Cardiac muscle cell (in vitro differentiated cells and primary cell): ENCODE results near the gene CRACR2A. TPM values are rescaled to one million over a fixed set of nuclear protein-coding genes. Genes with fewer than 3 reads are reported as not detected.
A peak's percentile ranks its signal among the peaks of the same experiment; 100 is the strongest.

Source experiments
- DNase-seq, 2 donors: peaks; one replicate each; pipeline versions ENCODE4 v3.0.0 to v3.0.0-alpha.2; 2010 to 2017; ENCODE audit warnings: low read depth in 1 of 2, low spot score in 1 of 2
- H3K27ac ChIP-seq: fragments of 200-600 bp; sonication (generic); 2 replicates; pipeline ENCODE4 v1.5.1; 2016
- H3K27me3 ChIP-seq: fragments of 200-600 bp; sonication (generic); 2 replicates; pipeline ENCODE4 v1.6.0; 2016; ENCODE audit warnings: control low read depth
- H3K36me3 ChIP-seq: fragments of 200-600 bp; sonication (generic); 2 replicates; pipeline ENCODE4 v1.5.1; 2016; ENCODE audit warnings: control low read depth
- H3K4me1 ChIP-seq: fragments of 200-600 bp; sonication (generic); 2 replicates; pipeline ENCODE4 v1.8.1; 2017; ENCODE audit warnings: low read depth, mild to moderate bottlenecking, mixed run types
- H3K4me3 ChIP-seq: fragments of 200-600 bp; sonication (generic); 2 replicates; pipeline ENCODE4 v1.5.1; 2016; ENCODE audit warnings: mild to moderate bottlenecking
- H3K9me3 ChIP-seq: fragments of 200-600 bp; sonication (generic); 2 replicates; pipeline ENCODE4 v1.5.1; 2017; ENCODE audit warnings: low read depth, mild to moderate bottlenecking, control low read depth
- CTCF ChIP-seq: IDR thresholded peaks from 2 replicates; pipeline ENCODE4 v1.5.1; 2012; ENCODE audit warnings: low read depth, mild to moderate bottlenecking, low read length
- polyA plus RNA-seq: library from polyadenylated mRNA; unstranded; fragments of >200 nt; fragmentation: Nextera tagmentation; extraction: Ambion mirVana; gene quantifications from 2 replicates; pipeline ENCODE4 v1.2.1, GENCODE V29; 2016
- total RNA-seq: library from RNA; depleted of rRNA; stranded (reverse); fragments of >200 nt; gene quantifications from 2 replicates; pipeline ENCODE4 v1.2.3, GENCODE V29; 2016

Gene CRACR2A
- total and polyA plus RNA-seq, 2 experiments from 2014 or later, result 1.3 TPM; not detected in 1

- DNase-seq, result no peak
- no peak for TF ChIP-seq CTCF
- H3K4me1 ChIP-seq, result peaks cover 4% of the 10 kb centered on the region
These were observed 107.8 kb downstream of the CRACR2A start for GRCh38 chr12:3645091-3645490.

GRCh38 chr12:3644104-3644503 is 108.8 kb downstream of the CRACR2A start:
- no peaks in the 10 kb centered on the region for H3K9me3 ChIP-seq
- H3K36me3 ChIP-seq, result no peaks in the 10 kb centered on the region
- peaks cover 4% of the 10 kb centered on the region for H3K4me1 ChIP-seq
- no peak overlapping the region for H3K4me3 ChIP-seq
- no peaks in the 10 kb centered on the region for H3K27me3 ChIP-seq
- no peak for DNase-seq
- TF ChIP-seq CTCF, result no peak
- H3K27ac ChIP-seq, result no peak overlapping the region

More at GRCh38 chr12:3645091-3645490, 107.8 kb downstream of the CRACR2A start:
- Histone ChIP-seq H3K4me3 (no peak overlapping the region), H3K27ac (no peak overlapping the region), H3K27me3 (no peaks in the 10 kb centered on the region), H3K9me3 (no peaks in the 10 kb centered on the region), H3K36me3 (no peaks in the 10 kb centered on the region)

GRCh38 chr12:3641428-3642018 is 111.4 kb downstream of the CRACR2A start:
- TF ChIP-seq CTCF, result no peak
- no peaks in the 10 kb centered on the region for H3K36me3 ChIP-seq
- H3K27ac ChIP-seq, result no peak overlapping the region
- no peaks in the 10 kb centered on the region for H3K4me1 ChIP-seq
- H3K27me3 ChIP-seq, result no peaks in the 10 kb centered on the region
- no peaks in the 10 kb centered on the region for H3K9me3 ChIP-seq
- no peak overlapping the region for H3K4me3 ChIP-seq
- DNase-seq, result peak in 1 of 2 donors; percentile 61

- no peak for TF ChIP-seq CTCF
- no peak overlapping the region for H3K4me3 ChIP-seq
- DNase-seq, result no peak
These were observed 116.6 kb downstream of the CRACR2A start for GRCh38 chr12:3636328-3636727.

GRCh38 chr12:3634348-3634747 is 118.6 kb downstream of the CRACR2A start:
- no peak for DNase-seq
- TF ChIP-seq CTCF, result no peak
- Histone ChIP-seq H3K9me3 (no peaks in the 10 kb centered on the region), H3K4me1 (peaks cover 20% of the 10 kb centered on the region), H3K27me3 (no peaks in the 10 kb centered on the region), H3K36me3 (no peaks in the 10 kb centered on the region), H3K4me3 (no peak overlapping the region), H3K27ac (no peak overlapping the region)

More at GRCh38 chr12:3636328-3636727, 116.6 kb downstream of the CRACR2A start:
- H3K9me3 ChIP-seq, result no peaks in the 10 kb centered on the region
- H3K27ac ChIP-seq, result no peak overlapping the region
- H3K4me1 ChIP-seq, result peaks cover under 1% of the 10 kb centered on the region
- H3K27me3 ChIP-seq, result no peaks in the 10 kb centered on the region
- no peaks in the 10 kb centered on the region for H3K36me3 ChIP-seq
